CD4-positive, alpha-beta T cell treated with Interleukin-15 for 4 hours (primary cell): ENCODE data around the gene PLEKHN1.
"Not testable (repeated sequence)": the region's sequence is repeated elsewhere in the genome, so short reads cannot be mapped to it uniquely, and the experiment has no call there.

Experiments used
- DNase-seq: peaks from one replicate; pipeline ENCODE4 v3.0.0-alpha.2; 2020; ENCODE audit warnings: low spot score

Gene PLEKHN1

DNA sequence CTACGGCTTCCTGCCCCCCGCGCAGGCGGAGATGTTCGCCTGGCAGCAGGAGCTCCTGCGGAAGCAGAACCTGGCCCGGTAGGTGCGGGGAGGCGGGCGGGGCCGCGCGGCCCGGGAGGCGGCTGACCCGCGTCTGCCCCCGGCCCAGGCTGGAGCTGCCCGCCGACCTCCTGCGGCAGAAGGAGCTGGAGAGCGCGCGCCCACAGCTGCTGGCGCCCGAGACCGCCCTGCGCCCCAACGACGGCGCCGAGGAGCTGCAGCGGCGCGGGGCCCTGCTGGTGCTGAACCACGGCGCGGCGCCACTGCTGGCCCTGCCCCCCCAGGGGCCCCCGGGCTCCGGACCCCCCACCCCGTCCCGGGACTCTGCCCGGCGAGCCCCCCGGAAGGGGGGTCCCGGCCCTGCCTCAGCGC, 23.9 kb upstream of the PLEKHN1 start:
- no peak for DNase-seq

GRCh38 chr1:942864-943533, 23.3 kb upstream of the PLEKHN1 start:
- DNase-seq = no peak

- no peak for DNase-seq
Measured at GRCh38 chr1:943545-944340, 22.5 kb upstream of the PLEKHN1 start.

DNA sequence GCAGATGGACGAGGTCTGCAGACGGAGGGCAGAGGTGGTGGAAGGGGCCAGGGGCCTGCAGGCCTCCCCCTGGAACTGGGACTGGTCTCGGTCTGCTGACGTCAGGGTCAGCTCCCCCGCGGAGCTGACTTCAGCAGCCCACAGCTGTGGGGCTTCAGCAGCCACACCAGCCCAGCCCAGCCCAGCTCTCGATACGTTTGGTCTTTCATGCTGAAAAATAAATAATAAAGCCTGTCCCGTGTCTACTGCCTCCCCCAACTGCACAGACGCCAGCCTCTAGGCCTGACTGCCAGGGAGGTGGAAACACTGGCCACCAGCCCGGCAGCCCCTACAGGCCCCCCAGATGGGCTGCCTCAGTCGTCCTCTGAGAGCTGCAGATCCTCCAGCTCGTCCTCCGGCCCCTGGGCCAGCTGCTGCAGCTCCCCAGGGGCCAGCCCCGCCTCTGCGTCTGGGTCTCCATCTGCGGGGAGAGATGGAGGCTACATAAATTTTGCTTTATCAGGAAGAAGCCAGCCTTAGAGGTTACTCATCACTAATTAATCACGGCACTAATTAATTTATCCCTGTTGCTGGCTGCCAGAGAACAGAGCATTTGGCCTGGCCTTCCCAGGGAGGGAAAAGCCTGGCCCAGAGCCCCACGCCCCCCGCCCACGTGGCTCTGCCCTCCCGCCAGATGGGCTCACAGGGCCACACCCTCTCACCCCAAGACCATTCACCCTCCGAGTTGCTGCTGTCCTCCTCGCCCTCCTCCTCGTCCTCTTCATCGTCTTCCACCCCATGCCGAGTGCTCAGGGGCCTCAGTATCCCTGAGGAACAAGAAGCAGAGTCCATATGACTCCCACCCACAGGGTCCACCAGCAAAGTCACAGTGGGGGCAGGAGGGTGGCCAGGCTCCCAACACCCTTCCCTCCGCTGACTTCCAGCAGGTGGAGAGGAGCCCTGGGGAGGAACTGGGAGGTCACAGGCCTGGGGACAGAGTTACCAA, 21.6 kb upstream of the PLEKHN1 start:
- DNase-seq = no peak

- DNase-seq = no peak
Measured at GRCh38 chr1:945688-946556, 20.4 kb upstream of the PLEKHN1 start.

- DNase-seq = not testable (repeated sequence)
Measured at GRCh38 chr1:946811-947210, 19.5 kb upstream of the PLEKHN1 start.

GRCh38 chr1:947958-948357, 18.3 kb upstream of the PLEKHN1 start:
- DNase-seq = no peak

GRCh38 chr1:950268-950667, 16.0 kb upstream of the PLEKHN1 start:
- DNase-seq = no peak

DNA sequence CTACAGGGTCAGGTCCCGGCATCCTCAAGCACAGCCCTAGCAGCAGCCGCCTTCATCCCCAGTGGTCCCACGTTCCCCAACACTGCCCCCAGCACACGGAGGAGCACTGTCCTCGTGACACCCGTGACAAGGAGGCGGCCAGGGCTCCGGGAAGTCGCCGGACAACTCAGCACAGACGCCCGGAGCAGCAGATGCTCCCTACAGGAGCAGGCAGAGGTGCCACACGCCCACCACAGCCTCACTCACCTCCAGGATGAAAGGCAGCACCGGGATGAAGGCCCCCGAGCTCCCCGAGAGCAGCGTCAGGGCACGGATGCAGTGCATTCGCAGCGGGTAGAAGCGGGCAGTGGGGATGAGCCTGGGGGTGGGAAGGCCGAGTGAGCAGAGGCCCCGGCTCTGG, 15.4 kb upstream of the PLEKHN1 start:
- DNase-seq = no peak

DNA sequence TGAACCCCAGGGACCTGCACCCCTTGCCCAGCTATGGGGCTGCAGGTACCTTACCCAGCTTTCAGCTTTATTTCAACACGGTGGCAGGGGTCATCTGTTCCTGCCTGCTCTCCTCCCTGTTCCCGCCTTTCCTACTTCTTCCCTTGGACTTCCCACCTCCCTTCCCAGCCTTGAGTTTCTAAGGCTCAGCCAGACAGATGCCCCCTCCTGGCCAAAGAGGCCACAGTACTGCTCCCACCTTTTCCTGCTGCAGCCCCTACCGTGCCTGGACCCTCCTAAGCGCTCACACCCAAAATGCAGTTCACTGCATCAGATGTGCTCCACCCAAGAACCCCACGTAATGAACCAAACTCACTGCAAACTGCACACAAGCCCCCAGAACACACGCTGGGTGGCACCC, 14.9 kb upstream of the PLEKHN1 start:
- DNase-seq = no peak

DNA sequence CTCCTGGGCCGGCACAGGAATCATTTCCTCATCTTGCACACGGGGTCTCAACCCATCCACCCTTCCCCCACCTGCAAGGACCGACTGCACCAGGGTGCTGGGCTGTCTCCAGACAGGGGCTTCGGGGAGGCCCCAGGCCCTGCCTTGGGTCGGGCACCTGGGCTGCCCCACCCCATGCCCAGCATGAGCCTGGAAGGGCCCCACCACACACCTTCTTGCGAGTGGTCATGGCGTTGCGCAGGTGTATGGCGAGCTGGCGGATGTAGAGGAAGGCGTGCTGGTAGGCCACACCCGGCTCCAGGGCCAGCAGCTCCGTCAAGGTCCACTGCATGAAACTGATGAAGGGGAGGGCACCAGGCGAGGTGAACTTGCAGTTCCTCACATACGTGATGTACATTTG, 14.1 kb upstream of the PLEKHN1 start:
- no peak for DNase-seq

DNA sequence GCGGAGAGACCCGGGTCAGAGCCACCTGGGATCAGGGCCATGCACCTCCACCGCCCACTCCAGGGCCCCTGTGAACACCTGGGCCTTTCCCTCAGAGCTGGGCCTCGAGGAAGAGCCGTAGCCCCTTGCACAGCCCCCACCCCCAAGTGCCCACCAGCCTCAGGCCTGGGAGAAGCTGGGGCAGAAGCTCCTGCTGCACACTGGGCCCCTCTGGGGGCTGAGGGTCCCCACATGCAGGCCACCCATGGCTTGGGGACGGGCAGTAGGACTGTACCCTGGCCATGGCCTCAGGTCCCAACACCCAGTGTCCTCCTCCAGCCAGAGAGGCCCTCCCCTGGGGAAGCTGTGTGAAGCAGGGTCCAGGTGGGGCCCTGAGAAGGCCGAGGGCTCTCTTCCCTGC, 13.7 kb upstream of the PLEKHN1 start:
- no peak for DNase-seq

- DNase-seq = no peak
Measured at GRCh38 chr1:953524-954320, 12.6 kb upstream of the PLEKHN1 start.

GRCh38 chr1:954927-955326, 11.4 kb upstream of the PLEKHN1 start:
- DNase-seq = no peak

DNA sequence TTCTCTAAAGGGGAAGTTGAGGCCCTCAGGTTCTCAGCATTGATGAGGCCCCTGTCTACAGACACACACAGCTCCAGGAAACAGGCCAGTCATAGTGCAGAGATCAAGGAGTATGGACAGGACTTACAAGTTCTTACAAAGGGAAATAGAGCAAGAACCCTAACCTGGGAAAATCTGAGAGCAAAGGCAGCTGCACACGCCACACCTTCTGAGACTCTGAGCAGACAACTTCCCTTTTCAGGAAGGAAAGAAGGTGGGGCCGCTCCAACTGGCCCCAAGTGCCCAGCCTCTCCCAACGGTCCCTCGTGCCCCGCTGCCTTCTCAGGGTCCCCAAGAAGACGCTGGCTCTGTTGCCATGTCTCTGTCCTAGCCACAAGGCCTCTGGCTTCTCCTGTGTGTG, 10.8 kb upstream of the PLEKHN1 start:
- no peak for DNase-seq

DNA sequence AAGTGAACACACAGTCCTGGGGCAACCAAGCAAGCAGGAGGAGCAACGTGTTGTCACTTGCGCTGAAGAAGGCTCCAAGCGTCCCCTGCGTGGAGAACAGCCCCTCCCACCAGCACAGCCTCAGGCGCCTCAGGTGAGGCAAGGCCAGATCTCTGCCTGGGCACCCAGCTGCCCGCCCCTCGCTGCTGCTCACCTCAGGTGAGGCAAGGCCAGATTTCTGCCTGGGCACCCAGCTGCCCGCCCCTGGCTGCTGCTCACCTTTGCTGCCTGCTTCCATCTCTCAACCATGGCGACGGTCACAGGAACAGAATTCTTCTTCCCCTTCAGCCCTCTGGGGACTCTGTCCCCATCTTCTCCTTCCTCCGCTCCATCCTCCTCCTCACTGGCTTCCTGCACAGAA, 9.6 kb upstream of the PLEKHN1 start:
- no peak for DNase-seq

GRCh38 chr1:958823-959730, 7.2 kb upstream of the PLEKHN1 start, which contains the start of gene NOC2L:
Gene NOC2L, minus strand, starts transcription at chr1:959256. Its CDS starts 16 bp downstream, at chr1:959240.
- peak; percentile 97 for DNase-seq

DNA sequence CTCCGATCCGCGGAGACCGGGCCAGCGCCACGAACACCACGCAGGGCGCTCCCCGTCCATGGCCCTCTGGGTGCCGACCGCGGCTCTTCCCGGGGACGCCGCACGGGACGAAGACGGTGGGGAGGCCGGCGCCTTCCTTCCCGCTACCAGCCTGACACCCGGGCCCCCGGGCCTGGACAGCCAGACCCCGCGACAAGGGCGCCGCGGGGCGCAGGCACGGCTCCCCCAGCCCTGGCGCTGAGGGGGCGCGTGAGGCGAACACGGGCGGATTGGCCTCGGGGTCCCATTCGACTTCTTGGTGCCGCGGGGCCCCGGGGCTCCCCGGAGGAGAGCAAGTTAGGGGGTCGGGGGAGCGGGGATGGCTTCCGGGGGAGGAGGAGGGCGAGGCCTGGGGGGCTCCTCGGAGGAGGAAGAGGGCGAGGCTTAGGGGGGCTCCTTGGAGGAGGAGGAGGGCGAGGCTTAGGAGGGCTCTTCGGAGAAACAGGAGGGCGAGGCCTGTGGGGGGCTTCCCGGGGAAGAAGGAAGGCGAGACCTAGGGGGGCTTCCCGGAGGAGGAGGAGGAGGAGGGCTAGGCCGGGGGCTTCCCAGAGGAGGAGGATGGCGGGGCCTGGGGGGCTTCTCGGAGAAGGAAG, 6.4 kb upstream of the PLEKHN1 start:
- no peak for DNase-seq
